Measurements from ENCODE around the gene STUM. TPM values are rescaled to one million over a fixed set of nuclear protein-coding genes. Genes with fewer than 3 reads are reported as not detected.

The STUM gene
- total RNA-seq, 1 donor from 2014 or later: 6.4 TPM

GRCh38 chr1:226520640-226521355, 27.8 kb upstream of the STUM start:
- TF ChIP-seq POLR2AphosphoS5 (IDR thresholded peaks at IDR 0.05; ENCODE audit: insufficient read depth in 1 of 2, low read depth in 1 of 2) (no peak), POLR2A (IDR thresholded peaks at IDR 0.05) (no peak), CTCF (IDR thresholded peaks at IDR 0.05) (no peak)
- Histone ChIP-seq H3K27me3 (no peaks in the 10 kb centered on the region), H3K27ac (no peak overlapping the region), H3K4me3 (no peak overlapping the region), H3K4me1 (no peaks in the 10 kb centered on the region), H3K36me3 (no peaks in the 10 kb centered on the region), H3K9me3 (no peaks in the 10 kb centered on the region)
- intact Hi-C loops (cut with DNase I): no loop called here
- DNase-seq (ENCODE audit: extremely low spot score in 2 of 2): no peak

- TF ChIP-seq POLR2A (IDR thresholded peaks at IDR 0.05) (no peak), CTCF (IDR thresholded peaks at IDR 0.05) (no peak), POLR2AphosphoS5 (IDR thresholded peaks at IDR 0.05; ENCODE audit: insufficient read depth in 1 of 2, low read depth in 1 of 2) (no peak)
- DNase-seq (ENCODE audit: extremely low spot score in 2 of 2): no peak
- H3K4me3 ChIP-seq: no peak overlapping the region
- no peak overlapping the region for H3K27ac ChIP-seq
- no peaks in the 10 kb centered on the region for H3K9me3 ChIP-seq
- H3K36me3 ChIP-seq: no peaks in the 10 kb centered on the region
- intact Hi-C loops (cut with DNase I): no loop called here
- H3K4me1 ChIP-seq: no peaks in the 10 kb centered on the region
- H3K27me3 ChIP-seq: no peaks in the 10 kb centered on the region
These were observed 24.7 kb upstream of the STUM start for GRCh38 chr1:226523646-226524406.

GRCh38 chr1:226524547-226524946, 24.0 kb upstream of the STUM start:
- H3K36me3 ChIP-seq: no peaks in the 10 kb centered on the region
- no peak overlapping the region for H3K4me3 ChIP-seq
- no peak for TF ChIP-seq POLR2AphosphoS5 (IDR thresholded peaks at IDR 0.05; ENCODE audit: insufficient read depth in 1 of 2, low read depth in 1 of 2)
- TF ChIP-seq POLR2A (IDR thresholded peaks at IDR 0.05): no peak
- no peak for TF ChIP-seq CTCF (IDR thresholded peaks at IDR 0.05)
- intact Hi-C loops (cut with DNase I): no loop called here
- no peaks in the 10 kb centered on the region for H3K27me3 ChIP-seq
- H3K9me3 ChIP-seq: no peaks in the 10 kb centered on the region
- no peak overlapping the region for H3K27ac ChIP-seq
- no peak for DNase-seq (ENCODE audit: extremely low spot score in 2 of 2)
- H3K4me1 ChIP-seq: no peaks in the 10 kb centered on the region

GRCh38 chr1:226525750-226526149, 22.8 kb upstream of the STUM start:
- intact Hi-C loops (cut with DNase I): no loop called here
- DNase-seq (ENCODE audit: extremely low spot score in 2 of 2): no peak
- no peaks in the 10 kb centered on the region for H3K9me3 ChIP-seq
- H3K4me1 ChIP-seq: no peaks in the 10 kb centered on the region
- no peak for TF ChIP-seq POLR2A (IDR thresholded peaks at IDR 0.05)
- no peak for TF ChIP-seq CTCF (IDR thresholded peaks at IDR 0.05)
- TF ChIP-seq POLR2AphosphoS5 (IDR thresholded peaks at IDR 0.05; ENCODE audit: insufficient read depth in 1 of 2, low read depth in 1 of 2): no peak
- H3K27ac ChIP-seq: no peak overlapping the region
- H3K36me3 ChIP-seq: no peaks in the 10 kb centered on the region
- H3K4me3 ChIP-seq: no peak overlapping the region
- no peaks in the 10 kb centered on the region for H3K27me3 ChIP-seq
